ENCODE measurements around the gene FUCA1.

The FUCA1 gene

GRCh38 chr1:23799570-23800399 lies 68.3 kb downstream of the FUCA1 start:
- no peak for DNase-seq

DNA sequence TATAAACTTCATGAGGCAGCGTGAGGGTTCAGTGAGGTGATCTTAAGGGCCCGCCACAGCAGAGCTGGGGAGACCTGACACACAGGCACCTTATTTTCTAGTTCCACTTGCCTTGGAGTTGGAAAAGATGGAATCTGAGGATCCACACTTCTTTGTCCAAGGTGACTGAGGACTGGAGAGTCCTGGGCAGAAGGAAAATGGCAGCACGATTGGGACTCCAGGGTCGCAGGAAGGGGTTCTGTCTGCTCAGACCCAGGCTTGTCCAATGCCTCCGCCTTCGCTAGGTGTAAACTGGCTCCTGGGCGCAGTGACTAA lies 68.9 kb downstream of the FUCA1 start:
- no peak for DNase-seq

DNA sequence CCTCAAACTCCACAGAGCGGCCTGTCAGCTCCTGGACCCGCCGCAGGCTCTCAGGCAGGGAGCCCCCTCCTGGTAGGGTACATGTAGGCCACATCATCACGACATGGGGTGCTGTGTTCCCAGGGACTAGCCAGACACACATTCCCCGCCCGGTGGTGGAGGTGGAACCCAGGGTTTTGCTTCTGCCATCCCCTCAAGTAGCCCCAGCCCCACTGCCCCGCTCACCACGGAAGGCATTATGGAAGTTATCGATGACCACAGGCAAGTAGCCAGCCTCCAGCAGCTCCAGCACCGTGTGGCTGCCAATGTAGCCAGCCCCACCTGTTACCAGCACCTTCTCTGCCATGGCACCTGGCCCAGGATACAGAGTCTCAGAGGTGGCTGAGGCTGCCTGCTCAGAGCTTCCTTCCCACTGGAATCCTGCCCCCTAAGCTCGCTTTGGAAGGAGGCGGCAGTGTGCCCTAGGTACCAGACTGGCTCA lies 69.4 kb downstream of the FUCA1 start:
- DNase-seq, result no peak

DNA sequence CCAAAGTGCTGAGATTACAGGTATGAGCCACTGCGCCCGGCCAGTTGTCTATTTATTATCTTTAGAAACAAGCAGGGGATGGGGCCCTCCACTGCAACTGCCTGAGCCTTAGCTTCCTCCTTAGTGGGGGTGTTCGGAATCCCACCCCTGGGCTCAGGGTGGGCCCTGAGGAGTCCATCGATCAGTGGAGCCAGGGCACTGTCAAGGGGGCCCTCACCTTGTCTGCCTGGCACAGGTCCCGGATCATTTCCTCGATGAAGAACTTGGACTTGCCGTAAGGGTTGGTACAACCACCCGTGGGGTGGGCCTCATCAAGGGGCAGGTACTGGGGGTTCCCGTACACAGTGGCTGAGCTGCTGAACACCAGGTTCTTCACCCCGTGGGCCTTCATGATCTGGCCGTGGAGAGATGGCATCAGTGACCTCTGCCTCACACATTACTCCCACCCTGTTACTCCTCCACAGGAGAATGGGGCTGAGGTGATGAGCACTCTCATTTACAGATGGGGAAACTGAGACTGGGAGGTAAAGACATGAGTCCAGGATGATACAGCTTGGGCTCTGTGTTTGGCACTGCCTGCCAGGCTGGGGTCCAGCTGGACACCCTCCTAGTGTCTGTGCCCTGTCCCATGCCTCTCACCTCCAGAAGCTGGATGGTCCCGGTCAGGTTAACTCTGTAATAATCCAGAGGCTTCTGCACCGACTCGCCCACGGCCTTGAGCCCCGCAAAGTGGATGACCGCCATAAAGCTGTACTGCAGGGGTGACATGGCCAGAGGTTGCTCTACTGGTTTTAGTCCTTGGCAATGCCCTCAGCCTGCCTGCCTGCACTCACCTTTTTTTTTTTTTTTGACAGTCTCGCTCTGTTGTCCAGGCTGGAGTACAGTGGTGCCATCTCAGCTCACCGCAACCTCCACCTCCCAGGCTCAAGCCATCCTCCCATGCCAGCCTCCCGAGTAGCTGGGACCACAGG lies 70.3 kb downstream of the FUCA1 start:
- DNase-seq, result no peak

DNA sequence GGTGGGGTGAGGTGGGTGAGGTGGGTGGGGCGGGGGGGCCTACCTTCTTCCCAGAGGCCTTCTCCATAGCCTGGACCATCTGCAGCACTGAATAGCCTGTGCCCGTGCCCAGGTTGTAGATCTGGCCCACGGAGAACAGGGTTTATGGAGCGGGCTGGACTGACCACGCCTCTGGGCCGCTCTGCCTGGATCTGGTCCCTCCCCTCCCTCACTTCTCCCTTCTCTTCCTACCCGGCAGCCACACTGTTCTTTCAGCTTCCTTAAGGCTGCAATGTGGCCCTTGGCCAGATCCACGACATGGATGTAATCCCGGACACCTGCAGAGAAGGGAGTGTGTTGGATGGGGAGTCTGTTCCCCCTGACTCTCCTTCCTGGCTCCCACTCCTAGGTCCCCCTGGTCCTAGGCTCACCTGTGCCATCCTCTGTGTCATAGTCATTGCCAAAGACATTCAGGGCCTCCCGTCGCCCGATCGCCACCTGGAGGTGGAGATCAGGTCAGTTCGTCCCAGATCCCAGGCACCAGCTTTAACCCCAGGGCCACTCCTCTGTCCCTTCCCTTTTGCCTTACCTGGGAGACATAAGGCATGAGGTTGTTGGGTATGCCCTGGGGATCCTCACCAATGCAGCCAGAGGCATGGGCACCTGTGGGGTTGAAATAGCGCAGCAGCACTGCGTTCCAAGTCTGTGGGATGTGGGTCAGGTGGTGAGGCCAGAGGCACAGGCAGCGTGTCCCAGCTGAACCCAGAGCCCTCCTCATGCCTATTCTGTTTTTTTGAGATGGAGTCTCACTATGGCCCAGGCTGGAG lies 71.4 kb downstream of the FUCA1 start:
- no peak for DNase-seq

DNA sequence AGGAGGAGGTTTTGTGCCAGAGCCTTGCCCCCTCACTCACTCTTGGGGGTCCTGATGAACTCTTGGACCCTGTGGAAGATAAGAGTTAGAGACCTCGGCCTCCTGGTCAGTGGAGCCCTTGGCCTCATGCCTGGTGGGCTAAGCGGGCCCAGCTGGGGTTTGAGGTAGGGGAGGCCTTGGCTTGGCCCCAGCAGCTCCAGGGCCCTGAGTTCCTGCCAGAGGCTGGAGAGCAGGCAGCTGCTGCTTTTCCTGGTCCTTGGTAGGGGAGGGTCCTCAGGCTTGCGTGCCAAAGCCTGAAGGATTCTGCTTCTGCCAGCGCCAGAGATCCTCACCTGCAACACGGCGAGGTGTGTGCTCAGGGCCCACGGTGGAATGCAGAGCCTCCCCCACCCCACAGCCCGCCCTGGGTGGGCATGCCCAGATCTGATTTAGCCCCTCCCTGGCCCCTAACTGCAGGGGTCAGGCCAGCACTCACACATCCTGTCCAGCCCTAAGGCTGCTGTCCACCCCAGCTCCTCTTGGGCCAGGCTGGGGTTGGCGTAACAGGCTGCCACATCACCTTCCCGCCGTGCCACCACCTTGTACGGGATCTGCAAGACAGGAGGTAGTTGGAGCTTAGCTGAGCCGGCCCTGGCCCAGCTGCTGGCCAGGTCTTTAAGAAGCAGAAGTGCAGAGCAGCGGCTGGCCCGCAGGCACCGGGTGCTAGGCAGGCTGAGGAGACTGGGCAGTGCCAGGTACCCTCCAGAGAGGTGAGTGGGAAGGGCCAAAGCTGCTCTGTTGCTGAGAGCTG lies 72.2 kb downstream of the FUCA1 start:
- no peak for DNase-seq
